Stimulated activated CD4-positive, alpha-beta T cell treated with anti-CD3 and anti-CD28 coated beads, Interleukin-12 subunit alpha, Interleukin-12 subunit beta, amount 100 ng/mL, for 48 hours (primary cell): Measurements from ENCODE around the gene CSF2.

ENCODE experiments used
- DNase-seq, 3 donors: peaks; one replicate each; pipeline ENCODE4 v3.0.0-alpha.2; 2020; ENCODE audit warnings: low read depth in 2 of 3, low spot score in 1 of 3

CSF2 gene

GRCh38 chr5:132067941-132068808 lies 5.4 kb upstream of the CSF2 start:
- no peak for DNase-seq

GRCh38 chr5:132069561-132069960 lies 4.0 kb upstream of the CSF2 start:
- no peak for DNase-seq

GRCh38 chr5:132069994-132070393 lies 3.6 kb upstream of the CSF2 start:
- no peak for DNase-seq

DNA sequence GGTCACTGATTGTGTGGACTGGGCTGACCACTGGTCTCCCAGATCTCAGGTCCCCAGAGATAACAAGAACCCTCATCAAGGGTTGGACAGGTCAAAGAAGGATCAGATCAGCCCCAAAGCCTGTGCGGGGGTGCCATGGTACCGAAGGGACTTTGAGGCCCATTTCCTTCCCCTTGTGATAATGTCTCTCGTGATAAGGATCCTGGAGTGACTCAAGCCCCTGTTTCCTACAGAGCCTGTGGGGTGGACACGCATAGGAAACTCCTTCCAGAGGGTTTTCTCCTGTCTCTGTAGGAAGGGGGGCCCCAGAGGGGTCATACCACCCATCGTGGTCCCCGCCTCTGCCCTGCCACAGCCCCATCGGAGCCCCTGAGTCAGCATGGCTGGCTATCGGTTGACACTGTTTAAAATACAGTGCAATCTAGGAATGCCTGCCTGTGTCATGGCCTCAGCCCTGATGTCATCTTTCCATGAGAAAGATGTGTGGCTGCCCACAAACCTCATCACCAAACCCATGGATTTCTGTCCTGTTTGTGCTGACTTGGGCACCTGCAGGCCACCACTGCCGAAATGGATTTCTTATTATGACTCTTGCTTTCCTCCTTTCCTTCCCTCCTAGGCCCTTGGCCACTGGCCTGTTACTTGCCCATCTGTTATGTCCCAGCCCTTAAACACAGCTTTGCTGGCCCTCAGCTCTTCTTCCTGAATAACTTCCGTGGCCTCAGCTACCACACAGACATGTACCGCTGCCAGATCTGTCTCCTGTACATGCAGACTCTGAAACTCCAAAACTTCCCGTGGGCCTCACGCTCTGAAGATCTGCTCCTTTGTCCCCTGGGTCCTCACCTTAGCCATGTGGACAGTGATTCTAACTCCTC lies 2.9 kb upstream of the CSF2 start:
- peak; percentile 46 to 61 (median 56) for DNase-seq

- DNase-seq: no peak
These were observed 2.3 kb upstream of the CSF2 start for GRCh38 chr5:132071338-132071707.

DNA sequence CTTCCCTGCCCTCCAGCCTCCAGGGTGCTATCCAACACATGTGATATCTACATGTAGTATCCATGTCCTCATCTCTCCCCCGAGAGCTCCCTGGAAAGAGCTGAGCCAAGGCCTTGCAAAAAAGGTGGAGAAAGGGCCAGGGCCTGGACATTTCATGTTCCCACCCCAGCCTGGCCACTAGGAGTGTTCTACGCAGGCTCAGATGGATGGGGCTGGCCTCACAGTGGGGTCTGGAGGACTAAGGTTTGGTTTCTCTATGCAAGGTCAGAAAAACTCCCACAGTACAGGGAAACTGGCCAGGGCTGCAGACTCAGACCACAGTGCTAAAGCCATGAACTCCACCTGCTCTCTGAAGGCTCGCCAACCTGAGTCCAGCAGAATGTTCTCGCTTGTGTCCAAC lies 1.5 kb upstream of the CSF2 start:
- DNase-seq: no peak

GRCh38 chr5:132072528-132072927 lies 1.1 kb upstream of the CSF2 start:
- no peak for DNase-seq

DNA sequence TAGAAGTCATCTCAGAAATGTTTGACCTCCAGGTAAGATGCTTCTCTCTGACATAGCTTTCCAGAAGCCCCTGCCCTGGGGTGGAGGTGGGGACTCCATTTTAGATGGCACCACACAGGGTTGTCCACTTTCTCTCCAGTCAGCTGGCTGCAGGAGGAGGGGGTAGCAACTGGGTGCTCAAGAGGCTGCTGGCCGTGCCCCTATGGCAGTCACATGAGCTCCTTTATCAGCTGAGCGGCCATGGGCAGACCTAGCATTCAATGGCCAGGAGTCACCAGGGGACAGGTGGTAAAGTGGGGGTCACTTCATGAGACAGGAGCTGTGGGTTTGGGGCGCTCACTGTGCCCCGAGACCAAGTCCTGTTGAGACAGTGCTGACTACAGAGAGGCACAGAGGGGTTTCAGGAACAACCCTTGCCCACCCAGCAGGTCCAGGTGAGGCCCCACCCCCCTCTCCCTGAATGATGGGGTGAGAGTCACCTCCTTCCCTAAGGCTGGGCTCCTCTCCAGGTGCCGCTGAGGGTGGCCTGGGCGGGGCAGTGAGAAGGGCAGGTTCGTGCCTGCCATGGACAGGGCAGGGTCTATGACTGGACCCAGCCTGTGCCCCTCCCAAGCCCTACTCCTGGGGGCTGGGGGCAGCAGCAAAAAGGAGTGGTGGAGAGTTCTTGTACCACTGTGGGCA lies 642 bp downstream of the CSF2 start:
- no peak for DNase-seq

DNA sequence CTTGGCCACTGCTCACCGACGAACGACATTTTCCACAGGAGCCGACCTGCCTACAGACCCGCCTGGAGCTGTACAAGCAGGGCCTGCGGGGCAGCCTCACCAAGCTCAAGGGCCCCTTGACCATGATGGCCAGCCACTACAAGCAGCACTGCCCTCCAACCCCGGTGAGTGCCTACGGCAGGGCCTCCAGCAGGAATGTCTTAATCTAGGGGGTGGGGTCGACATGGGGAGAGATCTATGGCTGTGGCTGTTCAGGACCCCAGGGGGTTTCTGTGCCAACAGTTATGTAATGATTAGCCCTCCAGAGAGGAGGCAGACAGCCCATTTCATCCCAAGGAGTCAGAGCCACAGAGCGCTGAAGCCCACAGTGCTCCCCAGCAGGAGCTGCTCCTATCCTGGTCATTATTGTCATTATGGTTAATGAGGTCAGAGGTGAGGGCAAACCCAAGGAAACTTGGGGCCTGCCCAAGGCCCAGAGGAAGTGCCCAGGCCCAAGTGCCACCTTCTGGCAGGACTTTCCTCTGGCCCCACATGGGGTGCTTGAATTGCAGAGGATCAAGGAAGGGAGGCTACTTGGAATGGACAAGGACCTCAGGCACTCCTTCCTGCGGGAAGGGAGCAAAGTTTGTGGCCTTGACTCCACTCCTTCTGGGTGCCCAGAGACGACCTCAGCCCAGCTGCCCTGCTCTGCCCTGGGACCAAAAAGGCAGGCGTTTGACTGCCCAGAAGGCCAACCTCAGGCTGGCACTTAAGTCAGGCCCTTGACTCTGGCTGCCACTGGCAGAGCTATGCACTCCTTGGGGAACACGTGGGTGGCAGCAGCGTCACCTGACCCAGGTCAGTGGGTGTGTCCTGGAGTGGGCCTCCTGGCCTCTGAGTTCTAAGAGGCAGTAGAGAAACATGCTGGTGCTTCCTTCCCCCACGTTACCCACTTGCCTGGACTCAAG lies 1.5 kb downstream of the CSF2 start:
- DNase-seq: peak in 2 of 3 donors; percentile 38 to 44

- DNase-seq: no peak
These were observed 2.1 kb downstream of the CSF2 start for GRCh38 chr5:132075719-132076077.

GRCh38 chr5:132076202-132076830 lies 2.7 kb downstream of the CSF2 start:
- DNase-seq: no peak

GRCh38 chr5:132076983-132077382 lies 3.4 kb downstream of the CSF2 start:
- no peak for DNase-seq

DNA sequence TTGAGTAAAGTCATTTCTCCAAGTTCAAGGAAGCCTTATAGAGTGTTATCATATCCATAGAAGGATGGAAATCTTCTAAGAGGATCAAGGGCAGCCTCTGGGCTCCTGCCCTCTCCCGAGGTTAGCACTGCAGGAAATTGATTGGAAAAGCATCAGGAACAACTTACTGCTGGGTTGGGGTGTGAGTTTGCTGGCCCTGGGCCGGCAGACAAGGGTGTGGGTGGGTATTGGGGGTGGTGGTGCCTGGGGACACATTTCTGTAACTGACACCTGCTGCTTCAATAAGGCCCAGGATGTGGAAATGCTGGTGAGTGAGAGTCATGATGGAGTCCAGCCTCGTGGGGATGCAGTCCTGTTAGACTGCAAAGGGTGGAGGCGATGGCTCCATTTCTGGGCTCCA lies 5.5 kb downstream of the CSF2 start:
- no peak for DNase-seq

- DNase-seq: no peak
These were observed 6.0 kb downstream of the CSF2 start for GRCh38 chr5:132079619-132080018.

- no peak for DNase-seq
These were observed 7.0 kb downstream of the CSF2 start for GRCh38 chr5:132080595-132080994.

DNA sequence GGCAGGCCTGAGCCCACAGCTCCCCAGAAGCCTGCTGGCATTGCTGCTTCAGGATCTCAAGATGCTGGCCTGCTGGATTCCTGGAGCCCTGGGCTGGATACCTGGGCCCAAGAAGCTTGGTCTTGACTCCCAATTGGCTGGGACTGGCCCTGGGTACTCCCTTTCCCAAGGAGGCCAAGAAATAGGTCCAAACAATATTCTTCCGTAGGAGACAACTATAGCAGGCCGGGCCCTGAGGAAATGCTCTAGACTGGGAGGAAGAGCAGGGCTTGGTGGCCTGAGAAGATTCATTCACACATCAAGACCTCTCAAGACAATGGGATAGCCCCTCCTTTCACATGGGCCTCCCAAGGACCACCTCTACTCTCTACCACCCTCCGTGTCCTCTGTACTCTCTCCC lies 7.9 kb downstream of the CSF2 start:
- DNase-seq: no peak

DNA sequence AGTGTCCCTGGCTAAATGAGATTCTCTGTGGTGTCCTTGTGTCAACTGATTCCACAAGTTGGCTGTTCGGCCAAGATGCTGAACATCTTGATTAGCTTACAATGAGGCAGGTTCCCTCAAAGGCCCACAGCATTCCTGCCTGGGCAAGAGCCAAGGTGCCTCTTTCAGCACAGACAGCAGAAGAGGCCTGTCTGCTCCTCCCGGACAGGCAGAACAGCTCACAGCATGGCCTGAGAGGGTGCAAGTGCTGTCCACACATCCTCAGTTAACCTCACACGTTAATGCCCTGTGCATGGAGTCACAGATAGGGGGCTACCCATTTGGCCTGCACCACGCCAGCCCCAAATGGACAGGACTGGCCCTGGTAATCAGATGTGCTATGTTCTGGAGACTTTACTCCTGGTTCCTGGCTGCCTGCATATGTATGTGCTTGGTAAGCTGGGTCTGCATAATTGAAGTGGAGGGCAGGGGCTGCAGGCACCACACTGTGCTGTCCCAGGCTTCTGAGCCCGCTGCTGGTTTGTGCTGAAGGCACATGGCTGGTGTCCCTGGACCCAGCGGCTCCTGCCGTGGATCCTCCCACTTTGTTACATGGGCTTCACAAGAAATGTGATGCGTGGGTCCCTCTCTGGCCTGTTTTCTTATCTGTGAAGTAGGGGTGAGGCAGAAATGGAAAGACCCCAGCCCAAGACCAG lies 8.9 kb downstream of the CSF2 start:
- DNase-seq: no peak

DNA sequence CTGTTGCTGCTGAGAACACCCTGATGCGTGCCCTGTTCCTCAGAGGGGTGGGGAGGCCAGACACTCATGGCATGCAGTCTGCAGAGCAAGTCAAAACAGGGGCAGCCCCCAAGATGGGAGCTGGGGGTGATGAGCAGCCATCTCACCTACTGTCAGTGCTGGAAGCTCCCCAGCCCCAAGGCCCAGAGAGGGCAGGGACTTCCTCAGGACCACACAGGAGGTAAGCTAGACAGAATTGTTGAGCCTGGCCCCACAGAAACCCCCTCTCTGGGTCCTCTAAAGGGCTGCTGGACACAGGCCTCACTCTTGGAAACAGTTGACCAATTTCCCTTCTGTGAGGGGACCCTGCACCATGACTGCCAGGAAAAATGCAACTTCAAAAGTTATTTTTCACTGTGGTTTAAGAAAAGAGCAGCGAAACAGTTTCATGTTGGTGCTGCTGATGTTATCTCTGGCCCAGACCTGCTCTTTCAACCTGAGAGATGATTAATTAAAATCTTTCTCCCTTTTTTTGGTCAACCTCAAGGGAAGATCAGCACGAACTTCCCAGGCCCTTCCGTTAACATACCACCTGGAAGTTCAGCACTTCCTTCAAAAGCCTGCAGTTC lies 9.6 kb downstream of the CSF2 start:
- DNase-seq: peak in 2 of 3 donors; percentile 42 to 43

DNA sequence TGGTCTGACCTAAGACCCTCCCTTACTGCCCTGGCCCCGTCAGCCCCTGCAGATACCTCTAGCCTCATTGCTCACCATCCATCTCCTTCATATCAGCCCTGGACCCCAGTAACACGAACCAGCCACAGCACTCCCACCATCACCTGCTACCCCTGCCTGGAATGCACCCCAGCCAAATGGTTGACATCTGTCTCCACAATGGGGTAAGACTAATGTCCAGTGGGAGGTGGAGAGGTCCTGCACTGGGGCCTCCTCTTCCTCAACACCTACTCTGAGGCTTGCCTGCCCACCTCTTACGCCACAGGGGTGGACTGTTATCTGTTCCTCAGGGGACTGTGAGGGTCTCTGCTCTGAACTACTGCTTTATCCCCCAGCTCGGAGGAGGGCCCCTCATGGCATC lies 12.1 kb downstream of the CSF2 start:
- no peak for DNase-seq
